ENCODE data around the gene BDH1.

DNA sequence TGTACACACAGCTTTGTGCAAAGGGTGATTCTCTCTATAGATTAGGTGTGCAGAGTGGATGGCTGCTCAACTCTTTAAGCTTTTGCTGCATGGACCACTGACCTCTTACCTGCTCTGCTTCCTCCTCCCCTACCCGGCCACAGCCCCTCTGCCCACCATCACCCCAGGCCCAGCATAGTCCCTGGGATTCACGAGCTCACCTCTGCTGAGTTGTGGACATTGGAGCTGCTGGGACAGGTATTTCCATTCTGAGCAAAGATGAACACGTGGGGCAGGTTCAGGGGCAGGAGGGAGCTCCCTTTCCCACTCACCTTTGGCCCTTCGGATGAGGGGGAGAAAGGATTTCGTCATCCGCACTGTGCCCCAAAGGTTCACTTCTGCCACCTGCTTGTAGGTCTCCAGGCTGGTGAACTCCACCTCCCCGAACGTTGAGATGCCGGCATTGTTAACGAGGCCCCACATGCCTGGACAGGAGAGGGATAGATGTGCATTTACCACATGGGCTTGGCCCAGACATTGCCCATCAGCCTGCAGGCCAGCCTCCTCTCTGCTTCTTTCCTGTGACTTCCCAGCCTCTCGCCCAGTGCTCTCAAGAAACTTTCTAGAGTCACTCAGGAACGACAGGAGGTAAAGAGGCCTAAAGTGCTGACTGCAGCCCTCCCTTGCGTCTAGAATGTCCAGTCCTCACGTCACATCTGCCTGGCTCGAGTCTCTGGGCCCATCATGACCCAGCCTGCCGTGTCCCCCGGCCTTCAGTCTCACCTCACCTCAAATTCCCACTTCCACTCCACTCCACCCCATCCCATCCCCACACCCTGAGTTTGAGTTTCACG lies 41.6 kb downstream of the BDH1 start:
- TF ChIP-seq, protein P1, sequence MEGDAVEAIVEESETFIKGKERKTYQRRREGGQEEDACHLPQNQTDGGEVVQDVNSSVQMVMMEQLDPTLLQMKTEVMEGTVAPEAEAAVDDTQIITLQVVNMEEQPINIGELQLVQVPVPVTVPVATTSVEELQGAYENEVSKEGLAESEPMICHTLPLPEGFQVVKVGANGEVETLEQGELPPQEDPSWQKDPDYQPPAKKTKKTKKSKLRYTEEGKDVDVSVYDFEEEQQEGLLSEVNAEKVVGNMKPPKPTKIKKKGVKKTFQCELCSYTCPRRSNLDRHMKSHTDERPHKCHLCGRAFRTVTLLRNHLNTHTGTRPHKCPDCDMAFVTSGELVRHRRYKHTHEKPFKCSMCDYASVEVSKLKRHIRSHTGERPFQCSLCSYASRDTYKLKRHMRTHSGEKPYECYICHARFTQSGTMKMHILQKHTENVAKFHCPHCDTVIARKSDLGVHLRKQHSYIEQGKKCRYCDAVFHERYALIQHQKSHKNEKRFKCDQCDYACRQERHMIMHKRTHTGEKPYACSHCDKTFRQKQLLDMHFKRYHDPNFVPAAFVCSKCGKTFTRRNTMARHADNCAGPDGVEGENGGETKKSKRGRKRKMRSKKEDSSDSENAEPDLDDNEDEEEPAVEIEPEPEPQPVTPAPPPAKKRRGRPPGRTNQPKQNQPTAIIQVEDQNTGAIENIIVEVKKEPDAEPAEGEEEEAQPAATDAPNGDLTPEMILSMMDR (IDR thresholded peaks at IDR 0.05; ENCODE audit: poor library complexity) = no peak
- TF ChIP-seq EZH2phosphoT487 (IDR thresholded peaks at IDR 0.05; ENCODE audit: low read depth, severe bottlenecking, unreplicated experiment) (no peak), EZH2 (IDR thresholded peaks at IDR 0.05; ENCODE audit: borderline replicate concordance) (no peak)

Measured in hepatocyte (in vitro differentiated cells).